Measurements from ENCODE around the gene SMO. TPM values are rescaled to one million over a fixed set of nuclear protein-coding genes. Genes with fewer than 3 reads are reported as not detected.

SMO gene
- 26.7 and 28.1 TPM in 2 replicates for polyA plus RNA-seq (2014; cell fraction: cytosol; rRNA removed)
- 57.3 and 65.9 TPM in 2 replicates for polyA plus RNA-seq (2014; cell fraction: nucleus; rRNA removed)

DNA sequence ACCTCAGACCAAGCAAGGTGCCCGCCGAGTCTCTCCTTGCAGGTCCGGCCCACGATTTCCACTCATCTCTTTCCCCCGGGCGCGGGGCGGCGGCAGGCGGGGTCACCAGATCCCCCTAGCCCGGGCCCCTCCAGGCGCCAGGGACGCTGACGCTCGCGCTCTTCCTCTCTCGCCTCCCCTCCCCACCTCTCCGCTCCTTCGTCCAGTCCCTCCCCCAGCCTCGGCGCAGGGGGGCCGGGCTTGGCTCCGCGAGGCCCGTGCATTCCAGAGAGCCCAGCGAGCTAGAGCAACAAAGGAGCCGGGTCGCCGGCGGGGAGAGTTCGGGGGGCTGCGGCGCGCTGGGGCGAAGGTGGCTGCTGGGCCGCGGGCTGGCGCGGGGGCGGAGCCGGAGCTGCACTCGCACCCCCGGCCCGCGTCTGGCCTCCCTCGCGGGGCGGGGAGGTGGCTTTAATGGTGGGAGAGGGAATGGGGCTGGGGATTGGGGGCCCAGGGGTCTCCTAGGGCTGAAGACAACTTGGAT, at the start of gene SMO:
SMO (plus strand) TSS at position 262 of the 520 bp plus-strand sequence. CDS start 519 bp downstream, outside the sequence.
- DNase-seq (ENCODE audit: low spot score), result peak; percentile 79

DNA sequence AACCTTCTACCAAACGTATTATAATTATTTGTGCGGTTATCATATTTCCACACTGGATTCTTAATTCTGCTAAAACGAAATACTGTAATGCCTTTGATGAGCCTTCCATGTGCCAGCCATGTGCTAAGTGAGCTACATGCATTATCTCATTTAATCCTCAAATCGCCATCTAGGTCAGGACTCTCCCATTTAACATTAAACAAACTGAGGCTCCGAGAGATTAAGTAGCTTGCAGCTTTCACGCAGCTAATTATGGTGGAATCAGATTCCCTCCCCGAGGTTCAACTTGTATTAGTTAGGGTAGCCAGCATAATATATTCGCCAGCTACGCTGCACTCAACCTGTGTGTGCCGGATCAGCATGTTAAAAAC, 44.7 kb upstream of the SMO start:
- no peak for DNase-seq (ENCODE audit: low spot score)

DNA sequence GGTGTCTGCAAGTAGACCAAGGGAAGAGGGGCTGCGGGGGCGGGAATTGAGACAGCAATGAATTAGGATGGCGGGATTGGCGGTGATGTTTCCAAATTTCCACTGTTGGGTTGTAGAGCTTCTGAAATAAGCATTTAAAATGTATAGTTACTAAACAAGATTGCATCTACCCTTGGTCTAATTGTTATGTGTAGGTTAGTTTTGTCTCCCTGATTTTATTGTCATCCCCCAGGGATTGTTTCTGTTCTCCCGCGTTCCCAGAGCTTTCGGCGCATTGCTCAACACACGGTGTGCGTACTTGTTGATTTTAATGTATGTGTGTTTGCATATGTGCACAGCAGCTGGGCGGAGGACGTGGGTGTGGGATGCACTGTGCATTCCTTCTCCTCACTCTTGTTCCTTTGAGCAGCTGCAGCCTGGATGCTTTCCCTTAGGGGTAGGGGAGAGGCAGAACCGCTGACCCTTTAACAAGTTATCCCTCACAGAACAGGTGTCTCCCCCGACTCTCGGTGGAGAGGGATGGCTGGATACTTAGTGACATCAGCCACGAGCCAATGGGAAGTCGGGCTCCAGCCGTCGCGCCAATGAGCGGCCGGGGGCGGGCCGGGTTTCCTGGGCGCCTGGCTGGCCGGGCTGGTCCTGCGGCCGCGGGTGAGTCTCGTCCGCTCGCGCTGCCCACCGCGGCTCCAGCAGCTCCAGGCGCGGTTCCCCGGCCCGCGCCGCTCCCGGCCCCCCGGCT, 44.2 kb upstream of the SMO start, which contains the start of gene TSPAN33:
TSPAN33 (plus strand) TSS at position 613 of the 739 bp plus-strand sequence. CDS start 274 bp downstream, outside the sequence.
- peak; percentile 83 for DNase-seq (ENCODE audit: low spot score)

DNA sequence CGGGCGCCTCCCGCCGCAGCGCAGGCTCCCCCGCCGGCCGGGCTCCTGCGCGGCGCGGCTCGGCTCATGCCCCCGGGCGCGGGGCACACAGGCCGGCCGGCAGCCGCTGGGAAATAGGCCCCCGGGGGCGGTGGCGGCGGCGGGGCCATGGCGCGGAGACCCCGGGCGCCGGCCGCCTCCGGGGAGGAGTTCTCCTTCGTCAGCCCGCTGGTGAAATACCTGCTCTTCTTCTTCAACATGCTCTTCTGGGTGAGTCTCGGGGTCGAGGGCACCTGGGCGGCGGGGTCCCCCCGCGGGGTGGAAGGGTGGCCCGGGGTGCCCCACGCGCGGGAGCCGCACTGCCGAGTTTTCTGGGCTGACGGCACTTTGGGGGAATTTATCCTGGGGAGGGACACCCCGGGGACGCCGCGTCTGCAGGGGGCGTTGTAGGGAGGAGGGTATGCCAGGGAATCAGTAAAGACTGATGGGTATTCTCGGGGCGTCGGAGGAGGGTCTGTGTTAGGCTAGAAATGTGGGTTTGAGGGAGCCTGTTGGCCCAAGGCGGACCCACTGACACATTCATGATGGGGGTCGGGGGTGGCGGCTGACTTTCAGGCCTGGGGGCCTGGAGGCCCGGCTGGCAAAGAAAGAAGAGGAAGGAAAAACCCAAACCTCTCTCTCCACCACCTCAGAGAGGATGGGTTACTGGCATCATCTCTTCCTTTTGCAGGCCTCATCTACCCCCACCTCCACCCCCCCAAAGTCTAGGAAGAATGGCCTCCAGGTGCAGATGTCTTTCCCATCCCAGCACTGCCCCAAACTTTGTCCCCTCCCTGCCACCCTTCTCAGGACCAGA, 43.4 kb upstream of the SMO start:
- no peak for DNase-seq (ENCODE audit: low spot score)

DNA sequence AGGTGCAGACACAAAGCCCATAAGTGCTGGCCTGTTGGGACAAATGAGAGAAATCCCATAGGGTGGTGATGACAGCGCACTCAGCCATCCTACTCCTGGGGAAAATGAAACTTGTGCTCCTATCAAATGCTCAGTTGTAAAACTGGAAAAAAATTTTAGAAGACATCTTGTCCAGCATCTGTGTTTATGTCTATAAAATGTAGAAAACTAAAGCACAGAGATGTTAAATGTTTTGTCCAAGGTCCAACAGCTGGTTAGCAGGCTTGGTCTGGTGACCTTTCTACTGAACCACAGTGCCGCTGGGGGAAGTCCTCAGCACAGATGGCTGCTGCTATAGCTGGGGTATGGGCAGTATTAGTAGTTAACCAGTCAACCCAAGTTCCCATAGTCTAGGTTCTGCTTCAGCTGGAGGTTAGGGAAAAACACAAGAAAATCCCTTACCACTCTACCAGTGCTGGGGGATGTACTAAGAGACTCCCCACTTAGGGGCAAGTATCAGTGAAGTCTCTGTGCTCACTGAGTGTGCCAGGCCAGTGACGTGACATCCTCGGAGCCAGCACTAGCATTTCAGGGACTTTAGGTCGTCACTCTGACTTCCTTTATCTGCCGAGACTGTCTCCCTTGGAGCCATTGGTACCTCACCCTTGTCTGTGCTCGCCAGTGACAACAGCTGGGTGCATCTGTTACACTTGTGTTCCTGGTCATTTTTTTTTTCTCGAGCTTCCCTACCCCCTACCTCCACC, 42.0 kb upstream of the SMO start:
- no peak for DNase-seq (ENCODE audit: low spot score)

DNA sequence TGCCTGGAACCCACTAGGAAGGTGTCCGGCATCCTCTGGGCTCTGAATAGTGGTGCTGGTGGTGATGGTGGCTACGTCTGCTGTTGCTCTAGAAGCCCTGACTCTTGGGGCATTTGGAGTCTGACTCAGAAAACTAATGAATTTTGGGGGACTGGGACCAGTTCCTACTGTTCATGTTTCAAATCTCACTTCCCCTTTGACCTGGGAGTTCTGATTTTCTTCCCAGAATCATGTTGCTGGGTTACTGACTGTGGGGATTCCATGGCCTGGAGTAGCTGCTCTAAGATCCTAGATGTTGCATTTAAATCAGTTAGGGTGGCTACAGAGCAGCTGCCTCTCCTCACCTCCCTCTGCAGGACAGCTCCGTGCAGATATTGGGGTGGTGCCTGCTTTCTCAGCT, 40.7 kb upstream of the SMO start:
- DNase-seq (ENCODE audit: low spot score), result no peak

DNA sequence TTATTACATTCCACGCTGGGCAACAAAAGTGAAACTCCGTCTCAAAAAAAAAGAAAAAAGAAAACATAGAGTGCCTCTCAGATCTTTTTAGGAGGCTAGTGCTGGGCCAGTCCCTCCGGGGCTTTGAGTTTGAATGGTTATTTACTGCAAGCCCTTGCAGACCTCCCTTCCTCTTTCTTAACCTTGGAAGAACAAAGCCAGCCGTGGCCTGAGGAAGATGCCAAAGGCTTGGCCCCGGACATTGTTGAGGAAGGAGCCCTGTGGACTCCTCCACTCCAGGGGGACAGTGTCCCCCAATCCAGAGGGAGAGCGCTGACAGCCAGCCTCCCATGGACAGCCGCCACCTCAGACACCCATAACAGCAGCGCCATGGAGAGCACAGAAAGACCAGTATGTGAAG, 38.9 kb upstream of the SMO start:
- DNase-seq (ENCODE audit: low spot score), result no peak

DNA sequence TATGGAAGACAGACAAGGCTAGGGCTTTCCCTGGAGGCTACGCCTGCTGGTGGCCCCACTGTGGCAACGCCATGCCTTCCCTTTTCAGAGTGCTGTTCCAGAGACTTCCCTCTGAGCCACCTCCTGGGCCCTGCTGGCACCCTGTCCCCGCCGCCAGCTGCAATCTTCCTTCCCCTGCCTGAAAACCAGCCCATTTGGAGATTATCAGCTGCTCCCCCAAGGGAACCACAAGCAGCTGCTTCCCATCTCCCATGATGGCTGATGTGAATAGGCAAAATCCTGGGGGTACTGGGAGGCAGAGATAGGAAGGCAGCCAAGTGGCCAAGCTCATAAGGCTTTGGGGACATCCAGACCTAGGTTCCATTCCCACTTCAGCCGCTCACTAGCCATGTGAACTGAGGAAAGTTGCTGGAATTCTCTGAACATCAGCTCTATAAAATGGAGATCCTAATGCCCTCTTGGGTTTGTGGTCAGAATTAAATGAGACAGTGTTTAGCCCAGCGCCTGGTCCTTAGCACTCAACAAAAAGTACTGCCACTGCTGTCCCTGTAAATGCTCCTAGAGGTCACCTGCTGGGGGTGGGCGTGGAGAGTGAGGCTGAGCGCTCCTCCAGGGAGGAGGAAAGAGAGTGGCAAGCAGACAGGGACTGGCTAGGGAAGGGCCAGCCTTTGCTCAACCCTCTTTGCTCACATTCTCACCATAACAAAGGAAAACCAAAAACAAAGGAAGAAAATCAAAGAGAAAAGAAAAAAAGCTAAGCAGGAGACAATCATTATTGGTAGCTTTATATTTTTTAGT, 38.0 kb upstream of the SMO start:
- DNase-seq (ENCODE audit: low spot score), result no peak

DNA sequence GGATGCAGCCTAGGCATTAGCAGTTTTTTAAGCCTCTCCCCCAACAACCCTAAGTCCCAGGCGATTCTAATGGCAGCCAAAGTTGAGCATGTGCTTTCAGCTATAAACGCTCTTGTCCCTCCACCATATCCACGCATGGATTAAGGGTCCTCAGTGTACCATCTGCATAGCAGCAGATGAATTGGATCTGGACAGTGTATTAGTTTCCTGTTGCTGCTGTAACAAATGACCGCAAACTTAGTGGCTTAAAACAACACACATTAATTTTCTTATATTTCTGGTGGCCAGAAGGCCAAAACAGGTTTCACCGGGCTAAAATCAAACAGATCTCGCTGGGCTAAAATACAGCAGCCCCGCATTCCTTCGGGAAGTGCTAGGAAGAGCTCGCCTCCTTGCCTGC, 30.8 kb upstream of the SMO start:
- no peak for DNase-seq (ENCODE audit: low spot score)

DNA sequence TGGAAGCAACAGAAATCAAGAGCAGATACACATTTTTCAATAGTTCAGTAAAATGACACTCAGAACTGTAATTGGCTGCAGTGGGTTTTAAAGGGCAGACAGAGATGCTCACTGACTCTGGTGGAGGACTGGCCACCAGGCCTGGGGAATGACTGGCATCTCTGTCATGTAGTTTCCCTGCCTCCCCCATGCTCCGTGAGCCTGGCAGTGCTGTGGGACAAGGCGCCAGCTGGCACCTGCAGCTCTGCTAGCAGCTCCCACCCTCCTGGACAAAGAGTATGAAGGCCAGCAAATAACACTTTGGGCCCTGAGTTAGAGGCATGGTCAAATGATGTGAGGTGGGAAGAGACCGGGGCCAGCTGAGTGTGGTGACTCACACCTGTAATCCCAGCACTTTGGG, 28.9 kb upstream of the SMO start:
- DNase-seq (ENCODE audit: low spot score), result no peak

DNA sequence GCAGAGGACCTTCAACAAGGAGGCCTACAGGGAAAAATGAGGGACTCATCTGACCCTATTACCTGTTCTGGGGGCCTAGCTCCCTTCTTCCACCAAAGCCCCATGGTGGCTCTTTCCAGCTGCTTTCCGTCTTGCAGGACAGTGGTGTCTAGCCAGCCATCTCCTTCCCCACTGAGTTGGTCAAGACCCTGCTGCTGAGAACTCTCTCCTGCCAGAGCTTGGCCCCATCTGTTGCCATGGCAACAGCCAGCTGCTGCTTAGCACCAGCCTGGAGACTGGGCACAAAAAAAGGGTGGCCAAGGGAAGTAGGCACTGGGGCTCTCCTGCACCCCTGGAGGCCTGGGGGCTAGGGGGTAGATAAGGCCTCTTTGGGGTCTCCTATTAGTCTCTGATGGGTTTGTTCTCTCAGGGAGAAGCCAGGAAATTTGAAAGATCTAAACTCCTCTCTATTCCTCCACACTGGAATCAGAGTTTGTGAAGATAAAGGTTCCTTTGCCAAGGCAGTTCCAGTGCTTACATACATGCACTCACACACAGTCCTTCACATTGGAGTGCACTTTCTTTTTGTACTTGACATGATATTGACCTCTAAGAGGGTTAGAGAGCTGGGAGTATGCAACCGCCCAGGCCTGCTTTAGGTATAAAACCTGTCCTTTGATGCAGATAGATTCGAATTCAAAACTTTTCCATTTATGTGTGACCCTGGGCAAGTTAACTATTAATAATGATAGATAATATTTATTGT, 28.1 kb upstream of the SMO start:
- DNase-seq (ENCODE audit: low spot score), result peak; percentile 61

DNA sequence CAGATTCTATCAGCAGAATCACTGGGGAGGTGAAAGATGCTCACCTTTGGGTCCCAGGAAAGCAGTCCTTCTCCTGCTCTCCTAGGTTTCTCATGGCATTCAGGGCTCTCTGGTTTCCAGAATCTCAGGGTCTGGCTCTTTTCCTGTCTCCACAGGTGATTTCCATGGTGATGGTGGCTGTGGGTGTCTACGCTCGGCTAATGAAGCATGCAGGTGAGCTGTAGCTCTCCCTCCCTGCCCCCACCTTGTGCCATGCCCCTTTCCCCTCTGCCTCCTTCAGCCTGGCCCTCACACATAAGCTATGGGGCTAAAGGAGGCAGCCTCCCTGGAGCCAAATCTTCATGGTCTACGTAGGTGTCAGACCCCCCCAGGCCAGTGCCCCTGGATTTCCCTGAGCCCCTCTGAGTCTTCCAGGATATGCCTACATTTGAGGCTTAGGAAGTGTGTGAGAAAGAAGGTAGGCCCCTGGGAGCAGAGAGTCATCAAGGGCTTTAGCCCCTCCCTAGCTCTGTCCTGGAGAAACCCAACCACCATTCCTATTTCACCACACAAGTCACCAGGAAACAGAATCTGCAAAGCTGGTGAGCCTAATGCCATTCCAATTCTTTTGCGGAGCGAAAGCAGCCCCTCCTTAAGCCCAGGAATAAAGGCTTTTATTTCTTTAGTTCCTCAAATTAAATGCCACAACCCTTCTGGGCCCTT, 26.8 kb upstream of the SMO start:
- no peak for DNase-seq (ENCODE audit: low spot score)

DNA sequence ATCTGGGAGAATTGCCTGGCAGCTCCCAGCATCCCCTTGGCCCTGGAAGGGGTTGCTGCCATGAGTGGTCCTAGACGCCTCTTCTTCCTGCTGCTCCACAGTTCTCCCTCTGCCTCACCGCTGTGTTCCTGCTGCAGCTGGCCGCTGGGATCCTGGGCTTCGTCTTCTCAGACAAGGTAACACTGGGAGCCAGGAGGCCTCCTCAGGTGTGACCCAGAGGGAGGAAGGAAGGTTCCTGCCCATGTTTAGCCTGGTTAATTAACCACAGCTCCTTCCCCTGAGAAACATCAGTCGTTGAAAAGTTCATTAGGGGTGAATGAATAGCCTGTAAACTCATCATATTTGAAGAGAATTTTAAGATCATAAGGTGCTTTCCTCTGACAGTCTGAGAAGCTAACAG, 25.7 kb upstream of the SMO start:
- DNase-seq (ENCODE audit: low spot score), result no peak

DNA sequence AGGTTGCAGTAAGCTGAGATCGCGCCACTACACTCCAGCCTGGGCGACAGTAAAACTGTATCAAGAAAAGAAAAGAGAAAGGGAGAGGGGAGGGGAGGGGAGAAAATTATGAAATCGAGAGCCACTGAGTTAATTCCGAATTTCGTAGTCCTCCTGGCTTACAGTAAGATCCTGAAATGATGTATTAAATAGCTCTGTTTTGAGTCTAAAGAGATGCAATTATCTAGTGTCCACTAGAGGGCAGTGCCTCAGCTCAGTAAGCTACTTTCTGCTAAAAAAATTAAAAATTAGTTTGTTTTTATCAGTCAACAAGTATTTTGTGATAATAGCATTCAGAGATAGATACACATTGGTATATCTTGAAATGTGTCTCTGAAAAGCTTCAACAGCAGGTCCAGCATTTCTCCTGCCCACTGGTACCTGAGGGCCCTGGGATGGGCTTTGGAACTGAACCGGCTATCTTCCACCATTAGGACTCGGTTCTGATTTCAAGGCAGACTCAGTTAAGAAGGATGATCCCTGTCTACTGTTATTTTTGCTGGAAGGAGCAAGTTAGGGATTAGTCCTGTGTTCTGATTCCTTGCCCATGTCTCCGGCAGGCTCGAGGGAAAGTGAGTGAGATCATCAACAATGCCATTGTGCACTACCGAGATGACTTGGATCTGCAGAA, 24.4 kb upstream of the SMO start:
- DNase-seq (ENCODE audit: low spot score), result peak; percentile 50

DNA sequence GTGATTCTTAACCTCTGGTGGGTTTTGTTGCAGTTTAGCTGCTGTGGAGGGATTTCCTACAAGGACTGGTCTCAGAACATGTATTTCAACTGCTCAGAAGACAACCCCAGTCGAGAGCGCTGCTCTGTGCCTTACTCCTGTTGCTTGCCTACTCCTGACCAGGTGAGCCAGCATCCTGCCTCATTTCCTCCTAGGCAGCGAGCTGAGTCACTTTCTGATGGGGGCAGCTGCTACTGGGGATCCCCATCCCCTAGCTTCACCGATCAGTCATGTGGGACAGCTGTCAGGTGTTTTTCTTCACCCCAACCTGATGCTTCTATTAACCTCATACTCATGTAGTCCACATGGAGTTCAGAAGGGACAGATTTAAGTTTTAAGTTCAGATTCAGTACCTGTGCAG, 21.7 kb upstream of the SMO start:
- DNase-seq (ENCODE audit: low spot score), result no peak

DNA sequence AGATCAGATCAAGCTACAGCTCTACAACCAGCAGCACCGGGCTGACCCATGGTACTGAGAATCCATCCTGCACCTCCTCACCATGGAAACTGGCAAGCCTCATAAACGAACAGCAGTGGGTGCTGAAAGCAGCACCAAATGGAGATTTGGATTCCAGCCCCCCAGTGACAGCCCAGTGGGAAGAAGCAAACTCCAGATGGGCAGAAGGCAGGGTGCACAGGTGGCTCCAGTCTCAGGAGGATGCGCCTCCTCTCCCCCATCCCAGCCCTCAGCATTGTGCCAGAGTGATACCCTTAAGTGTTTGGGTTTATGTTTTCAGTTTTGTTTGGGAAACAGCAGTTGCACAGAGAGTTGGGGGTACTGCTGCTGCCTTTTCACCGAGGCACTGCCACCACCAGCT, 20.6 kb upstream of the SMO start:
- DNase-seq (ENCODE audit: low spot score), result no peak

DNA sequence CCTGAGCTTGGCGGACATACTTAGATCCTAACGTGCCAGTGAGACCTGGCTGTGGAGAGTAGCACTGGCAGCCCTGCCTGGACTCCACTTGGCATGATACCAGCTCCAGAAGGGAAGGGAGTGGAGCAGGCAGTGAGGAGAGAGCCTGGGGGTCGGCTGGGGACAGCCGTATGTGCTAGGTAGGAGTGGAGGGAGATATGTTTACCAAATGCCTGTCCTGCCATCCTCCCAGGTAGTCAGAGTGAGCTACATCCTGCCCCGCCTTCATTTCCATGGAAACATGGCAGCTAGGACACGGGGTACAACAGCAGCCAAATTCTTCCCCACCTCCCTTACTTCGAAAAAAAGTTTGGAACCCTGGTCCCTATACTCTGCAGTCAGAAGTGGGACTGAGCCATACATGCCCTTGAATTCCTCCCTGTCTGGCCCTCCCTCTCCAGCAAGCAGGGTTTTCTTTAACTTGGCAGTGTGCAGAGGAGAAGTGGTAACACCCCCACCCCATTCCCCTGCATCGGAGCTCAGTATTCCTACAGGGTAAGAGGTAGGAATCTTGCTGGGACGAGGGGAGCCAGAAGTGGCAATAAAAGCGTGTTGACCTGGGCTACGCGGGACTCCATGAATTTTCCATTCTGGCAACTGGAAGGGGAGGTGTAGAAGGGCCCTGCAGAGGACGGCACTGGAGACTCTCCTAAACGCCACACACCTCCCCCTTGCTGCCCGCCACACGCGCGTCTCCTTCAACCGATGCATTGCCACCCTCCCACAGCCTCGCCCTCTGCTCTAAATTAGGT, 20.0 kb upstream of the SMO start:
- DNase-seq (ENCODE audit: low spot score), result no peak

DNA sequence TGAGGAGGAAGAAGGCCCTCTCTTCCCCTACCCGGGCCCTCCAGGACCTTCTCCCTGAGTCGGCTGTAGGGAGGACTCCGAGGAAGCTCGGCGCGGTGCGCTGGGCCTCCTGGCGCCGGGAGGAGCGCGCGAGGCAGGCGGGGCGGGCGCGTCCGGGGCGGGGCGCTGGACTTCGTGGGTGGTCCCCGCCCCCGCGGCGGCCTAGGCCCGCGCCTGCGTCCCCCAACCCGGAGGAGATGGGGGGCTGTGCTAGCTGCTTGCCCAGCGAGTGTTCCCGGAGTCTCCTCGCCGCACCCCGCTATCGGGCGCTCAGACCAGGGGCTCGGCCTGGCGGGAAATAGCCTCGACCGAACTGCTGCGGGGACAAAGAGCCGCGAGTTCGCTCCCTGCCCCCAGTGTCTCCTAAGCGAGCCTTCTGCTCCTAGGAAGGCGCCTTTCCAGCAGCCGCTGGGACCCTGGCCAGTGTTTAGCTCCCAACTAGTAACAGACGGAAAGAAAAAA, 19.2 kb upstream of the SMO start:
- DNase-seq (ENCODE audit: low spot score), result no peak
